ENCODE results near the gene PTPRF. TPM values are rescaled to one million over a fixed set of nuclear protein-coding genes. Genes with fewer than 3 reads are reported as not detected.

The PTPRF gene
- total RNA-seq, 2 experiments from 2014 or later, result 0.37 to 0.42 TPM

DNA sequence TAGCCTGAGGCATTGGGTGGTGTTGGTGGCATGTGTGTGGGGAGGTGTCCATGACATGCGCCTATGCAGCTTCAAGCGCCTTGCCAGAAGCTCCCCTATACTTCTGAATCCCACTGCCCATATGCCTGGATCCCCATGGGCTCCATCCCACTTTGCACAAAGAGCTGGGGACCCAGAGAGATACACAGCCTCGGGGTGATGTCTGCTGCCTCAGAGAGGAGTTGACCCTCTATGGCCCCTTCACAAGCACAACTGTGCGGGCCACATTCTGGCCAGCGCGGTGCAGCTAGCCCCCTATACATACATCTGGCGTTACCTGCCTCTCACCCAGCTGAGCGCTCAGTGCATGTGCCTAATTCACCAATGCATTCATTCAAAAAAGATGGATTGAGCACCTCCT is 9.6 kb upstream of the PTPRF start:
- no peaks in the 10 kb centered on the region for H3K4me1 Mint-ChIP-seq
- peaks cover 33% of the 10 kb centered on the region for H3K27me3 Mint-ChIP-seq
- ChIA-PET CTCF (interaction anchor here (1.0 to 1.1 kb wide), 2 partner anchors 10 to 413 kb away, joined by 4 to 5 read pairs; partner anchors contain the start of genes ARTN and PTPRF), POLR2A (no interaction called here)
- no peak overlapping the region for H3K27ac Mint-ChIP-seq
- H3K36me3 Mint-ChIP-seq (ENCODE audit: low read depth), result no peaks in the 10 kb centered on the region
- no peak overlapping the region for H3K4me3 Mint-ChIP-seq
- DNase-seq, result no peak
- no peaks in the 10 kb centered on the region for H3K9me3 Mint-ChIP-seq

DNA sequence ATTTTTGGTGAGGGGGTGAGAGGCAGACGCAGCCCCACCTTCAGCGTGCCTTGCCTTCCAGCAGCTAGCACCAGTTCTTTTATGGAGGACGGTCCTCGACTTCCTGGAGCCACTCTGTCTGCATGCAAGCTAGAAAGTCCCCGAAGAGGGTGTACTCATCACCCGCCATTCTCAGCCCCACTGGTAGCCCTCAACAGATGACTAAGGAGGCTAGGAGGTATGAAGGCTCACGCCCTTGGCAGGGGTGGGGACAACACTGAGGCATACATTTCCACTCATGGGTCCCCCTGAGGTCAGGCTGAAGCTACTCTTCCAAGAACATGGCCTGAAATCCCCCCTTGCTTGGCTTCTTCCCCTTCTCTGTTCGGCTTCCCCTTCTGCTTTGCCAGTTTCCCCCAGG is 8.9 kb upstream of the PTPRF start:
- ChIA-PET CTCF (interaction anchor here (1.1 kb wide), 1 partner anchor 412 kb away, joined by 5 read pairs; the partner anchor contains the start of gene ARTN), POLR2A (no interaction called here)
- no peaks in the 10 kb centered on the region for H3K4me1 Mint-ChIP-seq
- peaks cover 32% of the 10 kb centered on the region for H3K27me3 Mint-ChIP-seq
- DNase-seq, result no peak
- H3K4me3 Mint-ChIP-seq, result no peak overlapping the region
- H3K9me3 Mint-ChIP-seq, result no peaks in the 10 kb centered on the region
- H3K36me3 Mint-ChIP-seq (ENCODE audit: low read depth), result no peaks in the 10 kb centered on the region
- H3K27ac Mint-ChIP-seq, result no peak overlapping the region

DNA sequence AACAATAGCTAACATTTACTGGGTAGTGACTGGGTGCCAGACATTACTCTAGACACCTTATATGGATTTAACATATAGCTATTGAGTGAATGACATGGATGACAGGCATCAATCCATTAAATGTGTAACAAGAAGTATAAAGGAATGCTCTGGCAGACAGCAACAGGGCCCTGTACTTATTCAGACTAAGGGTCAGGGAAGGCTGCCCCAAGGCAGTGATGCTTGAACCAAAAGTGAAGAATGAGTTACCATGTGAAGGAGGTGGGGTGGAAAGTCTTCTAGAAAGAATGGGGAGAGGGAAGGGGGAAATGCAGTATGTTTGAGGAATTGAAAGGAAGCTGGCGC is 8.3 kb upstream of the PTPRF start:
- no peak overlapping the region for H3K27ac Mint-ChIP-seq
- peaks cover 28% of the 10 kb centered on the region for H3K27me3 Mint-ChIP-seq
- ChIA-PET CTCF (no interaction called here), POLR2A (no interaction called here)
- no peak for DNase-seq
- H3K9me3 Mint-ChIP-seq, result no peaks in the 10 kb centered on the region
- no peak overlapping the region for H3K4me3 Mint-ChIP-seq
- H3K36me3 Mint-ChIP-seq (ENCODE audit: low read depth), result no peaks in the 10 kb centered on the region
- no peaks in the 10 kb centered on the region for H3K4me1 Mint-ChIP-seq

DNA sequence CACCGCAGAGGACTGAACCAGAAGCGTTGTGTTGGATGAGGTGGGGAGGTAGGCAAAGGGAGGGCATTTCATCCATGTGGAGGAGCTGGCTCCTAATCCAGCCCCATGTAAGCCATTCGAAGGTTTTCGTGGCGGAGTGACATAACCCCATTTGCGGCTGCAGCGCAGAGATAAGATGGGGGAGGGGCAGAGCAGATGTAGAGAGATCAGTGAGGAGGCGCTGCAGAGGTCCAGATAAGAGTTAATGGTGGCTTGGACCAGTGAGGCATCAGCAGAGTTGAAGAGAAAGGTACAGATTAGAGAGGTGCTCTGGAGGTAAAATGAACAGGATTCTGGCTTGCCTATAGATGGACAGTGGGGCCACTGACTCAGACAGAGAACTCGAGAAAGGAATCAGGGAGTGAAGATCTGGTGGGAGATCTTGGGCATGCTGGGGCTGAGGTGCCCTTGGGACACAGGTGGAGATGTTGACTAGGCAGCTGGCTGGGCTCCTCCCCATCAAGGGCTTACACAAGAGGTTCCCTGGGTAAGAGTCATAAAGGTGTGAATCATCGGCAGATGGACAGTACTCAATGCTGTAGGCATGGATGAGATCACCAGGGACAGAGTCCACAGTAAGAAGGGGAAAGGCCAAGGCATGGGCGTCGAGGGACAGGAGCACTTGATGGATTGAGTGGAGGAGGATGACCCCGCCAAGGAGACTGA is 7.8 kb upstream of the PTPRF start:
- CTCF ChIA-PET, result no interaction called here
- no peak overlapping the region for H3K27ac Mint-ChIP-seq
- H3K27me3 Mint-ChIP-seq, result peaks cover 30% of the 10 kb centered on the region
- H3K4me3 Mint-ChIP-seq, result no peak overlapping the region
- POLR2A ChIA-PET, result no interaction called here
- H3K36me3 Mint-ChIP-seq (ENCODE audit: low read depth), result no peaks in the 10 kb centered on the region
- no peaks in the 10 kb centered on the region for H3K9me3 Mint-ChIP-seq
- DNase-seq, result no peak
- no peaks in the 10 kb centered on the region for H3K4me1 Mint-ChIP-seq

DNA sequence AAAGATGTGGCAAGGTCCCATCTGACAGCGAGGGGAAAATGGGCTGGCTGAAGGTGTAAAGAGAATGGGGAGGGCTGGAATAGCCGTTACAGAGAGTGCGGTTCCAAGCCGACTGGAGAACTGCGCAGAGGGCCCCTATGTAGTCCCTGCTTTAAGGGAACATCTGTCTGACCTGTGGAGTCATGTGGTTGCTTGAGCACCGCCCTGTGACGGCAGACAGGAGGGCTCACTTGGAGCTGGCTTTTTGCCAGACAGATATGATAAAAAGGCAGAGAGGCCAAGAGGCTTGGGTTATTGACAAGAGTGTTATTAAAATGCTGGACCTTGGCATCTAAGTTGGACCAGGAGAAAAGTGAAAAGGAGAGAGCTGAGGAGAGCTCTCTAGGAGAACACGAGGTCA is 5.9 kb upstream of the PTPRF start:
- Mint-ChIP-seq H3K4me1 (peaks cover 10% of the 10 kb centered on the region), H3K27me3 (peaks cover 34% of the 10 kb centered on the region), H3K27ac (no peak overlapping the region), H3K36me3 (ENCODE audit: low read depth) (no peaks in the 10 kb centered on the region), H3K9me3 (no peaks in the 10 kb centered on the region), H3K4me3 (no peak overlapping the region)
- ChIA-PET CTCF (interaction anchor here (1.3 kb wide), 1 partner anchor 47 kb away, joined by 3 read pairs; no protein-coding TSS in a partner anchor), POLR2A (no interaction called here)
- no peak for DNase-seq

DNA sequence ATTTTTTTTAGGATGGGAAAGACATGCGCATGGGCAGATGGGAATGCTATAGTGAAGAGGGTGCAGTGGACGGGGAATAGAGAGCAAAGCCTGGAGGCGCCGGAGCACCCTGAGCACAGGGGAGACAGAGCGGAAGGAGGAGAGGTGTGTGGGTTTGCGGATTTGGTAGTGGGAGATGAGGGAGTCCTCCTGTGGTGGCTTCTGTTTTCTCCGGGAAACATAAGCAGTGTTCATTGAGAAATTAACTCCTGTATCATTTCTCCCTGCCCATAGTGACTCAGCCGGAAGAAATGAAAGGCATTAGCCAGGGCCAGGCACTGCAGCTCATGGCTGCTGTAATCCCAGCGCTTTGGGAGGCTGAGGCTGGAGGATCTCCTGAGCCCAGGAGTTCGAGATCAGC is 4.7 kb upstream of the PTPRF start:
- ChIA-PET CTCF (no interaction called here), POLR2A (no interaction called here)
- peaks cover 18% of the 10 kb centered on the region for H3K4me1 Mint-ChIP-seq
- no peaks in the 10 kb centered on the region for H3K9me3 Mint-ChIP-seq
- no peak overlapping the region for H3K4me3 Mint-ChIP-seq
- H3K27me3 Mint-ChIP-seq, result peaks cover 35% of the 10 kb centered on the region
- no peak for DNase-seq
- no peak overlapping the region for H3K27ac Mint-ChIP-seq
- no peaks in the 10 kb centered on the region for H3K36me3 Mint-ChIP-seq (ENCODE audit: low read depth)

DNA sequence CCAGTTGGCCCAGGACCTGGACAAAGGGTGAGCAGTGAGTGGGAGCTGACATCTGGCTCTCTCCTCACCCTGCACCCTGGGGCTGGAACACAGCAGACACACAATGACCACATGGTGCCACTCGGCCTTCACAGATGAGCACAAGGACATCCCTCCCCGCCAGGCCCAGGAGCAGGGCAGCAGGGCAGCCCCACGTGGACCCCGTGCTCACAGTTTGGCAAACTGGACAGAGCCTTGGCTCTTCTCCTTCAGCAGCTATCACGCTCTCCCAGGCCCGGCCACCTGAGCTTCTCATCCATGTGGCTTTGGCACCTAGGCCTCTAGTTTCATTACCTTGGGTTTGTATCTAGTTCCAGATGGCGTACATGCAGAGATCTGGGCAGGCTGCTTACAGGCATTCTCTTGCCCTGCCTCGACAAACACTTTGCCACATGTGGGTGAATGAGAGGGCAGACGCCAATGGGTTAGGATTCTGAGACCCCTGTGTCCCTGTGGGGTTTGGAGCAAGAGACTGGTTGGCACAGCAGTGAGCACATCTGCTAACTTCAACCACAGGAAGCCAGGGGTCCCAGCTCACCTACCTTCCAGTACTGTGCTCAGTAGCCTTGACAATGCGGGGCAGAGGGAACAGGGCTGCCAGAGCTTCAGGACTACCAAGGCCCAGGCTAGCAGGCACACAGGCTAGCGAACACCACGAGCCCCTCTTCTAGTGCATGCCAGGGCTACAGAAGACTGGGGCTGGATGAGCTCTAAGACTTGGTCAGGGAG is 3.4 kb upstream of the PTPRF start:
- Mint-ChIP-seq H3K36me3 (ENCODE audit: low read depth) (no peaks in the 10 kb centered on the region), H3K4me1 (peaks cover 21% of the 10 kb centered on the region), H3K27ac (no peak overlapping the region), H3K4me3 (no peak overlapping the region), H3K27me3 (peaks cover 37% of the 10 kb centered on the region), H3K9me3 (no peaks in the 10 kb centered on the region)
- ChIA-PET CTCF (interaction anchor here (0.7 to 1.1 kb wide), 2 partner anchors 407 to 521 kb away, joined by 3 read pairs; no protein-coding TSS in a partner anchor), POLR2A (no interaction called here)
- no peak for DNase-seq

DNA sequence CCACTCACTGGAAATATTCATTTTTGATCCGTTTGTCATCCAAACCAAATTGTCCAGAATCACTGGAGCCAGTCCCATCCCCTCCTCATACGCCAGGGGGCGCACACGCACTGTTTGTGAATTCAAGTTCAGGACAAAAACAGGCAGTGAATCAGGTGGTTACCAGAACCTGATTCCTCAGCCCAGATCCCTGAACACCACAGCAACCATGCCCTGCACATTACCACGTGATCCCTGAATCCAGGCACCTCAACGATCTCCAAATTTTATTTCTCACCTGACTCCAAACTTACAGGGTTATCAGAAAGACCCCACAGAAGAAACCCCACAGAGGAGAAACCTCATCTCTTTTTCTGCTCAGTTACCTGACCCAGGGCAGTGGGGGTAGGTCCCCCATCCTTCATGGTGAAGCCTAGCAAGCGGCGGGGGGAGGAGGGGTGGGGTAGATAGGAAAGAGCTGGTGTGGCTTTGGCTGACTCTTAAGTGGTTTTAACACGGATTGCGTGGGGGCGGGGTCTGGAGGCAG is 1.4 kb upstream of the PTPRF start:
- peak overlapping the region; percentile 26 for H3K4me3 Mint-ChIP-seq
- peaks cover 43% of the 10 kb centered on the region for H3K27me3 Mint-ChIP-seq
- H3K27ac Mint-ChIP-seq, result no peak overlapping the region
- H3K36me3 Mint-ChIP-seq (ENCODE audit: low read depth), result no peaks in the 10 kb centered on the region
- H3K4me1 Mint-ChIP-seq, result peaks cover 24% of the 10 kb centered on the region
- H3K9me3 Mint-ChIP-seq, result no peaks in the 10 kb centered on the region
- ChIA-PET CTCF (interaction anchor here (0.5 to 2.1 kb wide), 5 partner anchors 11 to 426 kb away, joined by 3 to 10 read pairs (median 3); no protein-coding TSS in a partner anchor), POLR2A (interaction anchor here (0.6 kb wide), 1 partner anchor 404 kb away, joined by 3 read pairs; no protein-coding TSS in a partner anchor)
- peak; percentile 87 for DNase-seq

DNA sequence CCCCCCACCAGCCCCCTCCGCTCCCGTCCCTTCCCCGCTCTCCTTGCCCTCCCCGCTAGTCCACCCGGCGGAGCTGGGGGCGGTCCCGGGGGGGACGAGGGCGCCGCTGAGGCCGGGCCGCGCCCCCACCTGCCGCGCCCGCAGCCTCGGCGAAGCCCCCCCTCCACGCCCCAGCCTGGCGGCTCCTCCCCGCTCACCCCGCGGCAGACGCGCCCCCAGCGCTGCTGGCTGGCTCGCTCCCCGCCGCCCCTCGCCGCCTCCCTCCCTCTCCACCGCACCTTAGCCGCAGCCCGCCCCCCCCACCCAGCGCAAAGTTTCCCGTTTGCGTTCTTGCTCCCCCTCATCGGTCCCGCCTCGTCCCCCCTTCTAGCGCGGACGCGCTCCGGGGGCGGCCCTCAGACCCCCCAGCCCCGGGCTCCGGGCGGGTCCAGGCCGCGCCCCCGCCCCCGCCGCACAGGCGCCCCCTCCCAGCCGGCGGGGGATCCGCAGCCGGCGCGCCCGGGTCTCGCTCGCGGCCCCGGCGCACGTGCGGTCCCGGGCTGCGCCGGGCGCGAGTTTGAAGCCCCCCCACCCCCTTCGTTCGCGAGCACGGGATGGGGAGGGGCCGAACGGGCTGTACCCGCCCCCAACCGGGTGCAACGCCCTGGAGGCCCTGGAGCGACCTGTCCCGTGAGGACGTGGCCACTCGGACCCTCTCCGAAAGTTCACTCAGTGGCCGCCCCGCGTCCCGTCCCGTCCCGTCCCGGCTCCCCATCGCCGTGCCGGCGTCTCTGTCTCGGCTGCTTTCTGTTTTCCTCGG is 623 bp downstream of the PTPRF start:
- Mint-ChIP-seq H3K4me1 (peaks cover 24% of the 10 kb centered on the region), H3K27ac (no peak overlapping the region), H3K9me3 (no peaks in the 10 kb centered on the region), H3K36me3 (ENCODE audit: low read depth) (no peaks in the 10 kb centered on the region), H3K4me3 (peak overlapping the region; percentile 64), H3K27me3 (peaks cover 46% of the 10 kb centered on the region)
- POLR2A ChIA-PET, result no interaction called here
- DNase-seq, result no peak
- CTCF ChIA-PET, result interaction anchor here (0.9 to 2.1 kb wide), 3 partner anchors 11 to 403 kb away, joined by 3 to 10 read pairs (median 4); no protein-coding TSS in a partner anchor

DNA sequence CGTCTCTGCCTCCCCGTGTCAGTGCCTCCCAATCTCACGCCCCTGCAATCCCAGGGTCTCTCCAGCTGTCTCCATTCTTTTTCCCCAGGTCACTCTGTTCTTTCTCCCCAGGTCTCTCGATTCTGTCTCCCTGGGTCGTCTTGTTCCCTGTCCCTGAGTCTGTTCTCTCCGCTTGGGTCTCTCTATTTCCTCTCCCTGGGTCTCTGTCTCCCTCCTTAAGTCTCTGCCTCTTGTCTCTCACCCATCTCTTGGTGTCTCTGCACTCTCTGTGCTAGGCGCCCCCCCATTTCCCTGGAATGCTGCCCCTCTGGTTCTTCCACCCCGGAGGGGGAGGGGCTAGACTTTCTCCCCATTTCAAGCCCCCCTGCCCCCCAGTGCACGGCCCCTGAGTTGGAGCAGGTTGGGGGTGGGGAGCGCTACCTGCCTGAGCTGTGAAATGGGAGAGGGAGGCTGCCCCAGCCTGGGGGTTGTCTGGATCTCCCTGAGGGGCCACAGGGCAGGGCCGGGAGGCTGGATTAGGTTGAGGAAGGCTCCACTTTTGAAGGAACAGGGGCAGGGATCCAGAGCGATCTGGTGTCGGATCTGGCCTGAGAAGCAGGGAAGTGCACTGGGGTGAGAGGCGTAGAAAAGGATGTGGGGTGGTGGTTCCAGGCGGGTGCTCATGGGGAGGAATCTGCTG is 1.4 kb downstream of the PTPRF start:
- peaks cover 46% of the 10 kb centered on the region for H3K27me3 Mint-ChIP-seq

DNA sequence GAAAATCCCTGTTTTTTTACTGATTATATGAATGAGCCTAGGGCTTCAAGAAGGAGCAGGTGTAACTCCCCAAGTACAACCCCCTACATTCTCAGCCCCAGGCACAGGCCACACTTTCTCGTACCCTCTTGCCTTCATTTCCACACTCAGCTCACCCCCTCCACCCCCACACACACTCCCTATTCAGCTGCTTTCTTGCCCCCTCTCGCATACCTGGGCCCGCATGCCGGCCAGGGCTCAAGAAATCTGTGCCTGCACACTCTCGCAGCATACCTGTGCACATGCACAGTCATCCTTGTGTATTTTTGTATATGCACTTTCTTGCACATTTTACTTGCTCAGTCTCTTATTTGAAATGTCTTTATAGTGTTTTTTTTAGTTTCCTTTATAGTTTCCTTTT is 2.0 kb downstream of the PTPRF start:
- Mint-ChIP-seq H3K4me3 (no peak overlapping the region), H3K4me1 (peaks cover 24% of the 10 kb centered on the region), H3K36me3 (ENCODE audit: low read depth) (no peaks in the 10 kb centered on the region), H3K27me3 (peaks cover 46% of the 10 kb centered on the region), H3K27ac (no peak overlapping the region), H3K9me3 (no peaks in the 10 kb centered on the region)
- ChIA-PET POLR2A (no interaction called here), CTCF (interaction anchor here (1.2 to 1.5 kb wide), 2 partner anchors 10 to 20 kb away, joined by 3 to 5 read pairs; no protein-coding TSS in a partner anchor)
- DNase-seq, result no peak

More for the DNA sequence above, 1.4 kb downstream of the PTPRF start:
- ChIA-PET CTCF (interaction anchor here (1.3 kb wide), 1 partner anchor 11 kb away, joined by 4 read pairs; no protein-coding TSS in a partner anchor), POLR2A (no interaction called here)
- H3K4me3 Mint-ChIP-seq, result peak overlapping the region; percentile 64
- no peak for DNase-seq
- no peak overlapping the region for H3K27ac Mint-ChIP-seq
- no peaks in the 10 kb centered on the region for H3K9me3 Mint-ChIP-seq
- no peaks in the 10 kb centered on the region for H3K36me3 Mint-ChIP-seq (ENCODE audit: low read depth)
- H3K4me1 Mint-ChIP-seq, result peaks cover 24% of the 10 kb centered on the region

DNA sequence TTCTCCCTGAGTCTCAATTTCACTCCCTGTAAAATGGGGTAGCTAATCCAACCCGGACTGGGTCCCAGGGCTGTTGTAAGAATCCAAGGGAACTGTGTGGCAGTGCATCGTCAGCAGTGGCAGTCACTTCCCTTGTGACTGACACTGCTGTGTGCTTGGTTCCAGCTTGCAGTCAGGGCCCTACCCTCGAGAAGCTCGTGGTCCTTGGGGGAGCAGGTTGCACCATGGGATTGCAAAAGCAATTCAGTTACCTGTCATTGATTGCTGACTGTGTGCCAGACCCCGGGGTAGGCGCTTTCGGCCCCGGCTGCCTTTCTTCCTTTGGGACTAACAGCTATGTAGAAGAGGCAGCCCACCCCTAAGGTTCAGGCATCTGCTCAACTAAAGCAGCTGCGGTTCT is 2.9 kb downstream of the PTPRF start:
- Mint-ChIP-seq H3K4me1 (peaks cover 24% of the 10 kb centered on the region), H3K4me3 (no peak overlapping the region), H3K36me3 (ENCODE audit: low read depth) (no peaks in the 10 kb centered on the region), H3K27me3 (peaks cover 40% of the 10 kb centered on the region), H3K9me3 (no peaks in the 10 kb centered on the region), H3K27ac (no peak overlapping the region)
- ChIA-PET POLR2A (no interaction called here), CTCF (interaction anchor here (1.1 to 1.5 kb wide), 3 partner anchors 9 to 19 kb away, joined by 3 to 5 read pairs (median 5); no protein-coding TSS in a partner anchor)
- DNase-seq, result no peak
